ENCODE measurements around the gene PLEKHA7. TPM values are rescaled to one million over a fixed set of nuclear protein-coding genes. Genes with fewer than 3 reads are reported as not detected.

Gene PLEKHA7
- total RNA-seq, 1 experiment from 2014 or later = 0.75 TPM

DNA sequence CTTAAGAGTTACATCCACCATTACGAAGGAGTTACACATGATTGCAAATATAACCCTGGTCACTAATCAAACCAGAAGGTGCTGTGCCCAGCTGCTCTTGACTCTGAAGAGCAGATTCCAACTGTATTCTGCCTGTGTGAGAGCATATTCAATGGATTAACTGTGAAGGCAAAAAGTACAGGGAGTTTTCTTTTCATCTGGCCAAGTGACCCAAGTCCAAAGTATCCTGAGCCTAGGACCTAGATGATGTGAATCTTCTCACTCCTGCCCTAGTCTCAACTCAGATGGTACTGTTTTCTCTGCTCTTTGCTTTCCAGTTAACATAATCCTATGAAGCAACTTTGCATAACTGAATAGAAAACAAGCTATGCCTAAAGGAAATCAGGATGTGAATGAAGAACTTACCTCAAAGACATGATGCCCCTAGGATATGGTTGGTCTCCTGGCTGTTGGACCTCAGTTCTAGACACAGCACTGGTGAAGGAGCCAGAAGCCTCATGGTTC lies 169.9 kb downstream of the PLEKHA7 start:
- no peak for DNase-seq (ENCODE audit: low spot score)

DNA sequence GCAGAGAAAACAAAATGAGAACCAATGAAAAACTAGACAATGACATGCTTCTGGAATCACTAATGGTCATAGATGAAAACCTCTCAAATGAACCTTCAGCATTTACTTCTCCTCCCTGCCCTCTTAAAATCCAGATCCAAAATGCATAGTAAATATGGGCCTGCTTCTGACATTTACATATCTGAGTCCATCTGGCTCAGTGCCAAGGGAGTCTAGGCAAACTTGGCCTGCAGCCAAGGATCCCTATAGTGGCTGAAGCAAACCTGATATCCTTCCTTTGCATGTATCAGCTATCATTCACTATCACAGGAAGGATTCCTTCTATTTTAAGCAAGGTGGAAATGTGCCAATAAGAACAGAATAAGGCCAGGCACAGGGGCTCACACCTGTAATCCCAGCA lies 170.9 kb downstream of the PLEKHA7 start:
- no peak for DNase-seq (ENCODE audit: low spot score)

GRCh38 chr11:16841984-16842383 lies 172.2 kb downstream of the PLEKHA7 start:
- DNase-seq (ENCODE audit: low spot score) = no peak

GRCh38 chr11:16841481-16841880 lies 172.7 kb downstream of the PLEKHA7 start:
- DNase-seq (ENCODE audit: low spot score) = no peak

GRCh38 chr11:16840951-16841350 lies 173.3 kb downstream of the PLEKHA7 start:
- no peak for DNase-seq (ENCODE audit: low spot score)

DNA sequence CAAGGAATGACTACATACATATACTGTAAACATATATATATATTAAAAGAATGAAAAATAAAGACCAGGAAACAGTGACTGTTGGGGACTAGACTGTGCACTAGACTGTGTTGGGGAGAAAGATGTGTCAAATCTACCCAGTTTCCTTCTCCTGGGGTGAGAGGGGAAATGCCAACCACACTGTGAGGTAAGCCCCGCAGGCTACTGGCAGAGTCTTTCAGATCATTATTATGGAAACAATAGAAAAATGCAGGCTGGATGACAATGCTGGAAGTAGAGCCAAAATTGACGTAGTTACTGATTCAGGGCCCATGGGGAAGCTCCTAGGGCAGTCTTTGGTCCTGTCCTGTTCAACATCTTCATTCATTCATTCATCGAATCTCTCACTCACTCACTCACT lies 174.4 kb downstream of the PLEKHA7 start:
- no peak for DNase-seq (ENCODE audit: low spot score)

GRCh38 chr11:16834384-16834783 lies 179.8 kb downstream of the PLEKHA7 start:
- no peak for DNase-seq (ENCODE audit: low spot score)

- DNase-seq (ENCODE audit: low spot score) = no peak
These were observed 181.2 kb downstream of the PLEKHA7 start for GRCh38 chr11:16833026-16833425.

GRCh38 chr11:16832193-16832539 lies 182.0 kb downstream of the PLEKHA7 start:
- no peak for DNase-seq (ENCODE audit: low spot score)

- DNase-seq (ENCODE audit: low spot score) = no peak
These were observed 182.7 kb downstream of the PLEKHA7 start for GRCh38 chr11:16831316-16832192.

- no peak for DNase-seq (ENCODE audit: low spot score)
These were observed 187.1 kb downstream of the PLEKHA7 start for GRCh38 chr11:16827139-16827538.

DNA sequence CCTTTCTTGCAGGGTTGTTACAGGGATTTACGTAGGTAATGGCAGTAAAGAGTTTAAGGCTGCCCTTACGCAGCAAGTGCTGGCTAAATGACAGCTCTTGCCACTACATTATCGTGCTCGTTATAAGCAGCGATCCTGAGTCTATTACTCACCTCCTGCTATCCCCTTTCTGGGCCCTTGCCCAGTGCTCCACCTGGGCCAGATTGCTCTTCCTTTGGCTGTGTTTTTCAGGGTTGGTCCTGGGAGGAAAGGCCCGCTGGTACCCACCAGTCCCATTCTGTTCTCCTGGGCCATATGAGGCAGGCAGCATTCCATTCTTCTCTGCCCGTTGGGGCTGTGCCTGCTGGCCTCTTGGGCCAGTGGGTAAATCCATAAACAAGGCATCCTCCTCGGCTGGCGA lies 188.2 kb downstream of the PLEKHA7 start:
- DNase-seq (ENCODE audit: low spot score) = no peak

DNA sequence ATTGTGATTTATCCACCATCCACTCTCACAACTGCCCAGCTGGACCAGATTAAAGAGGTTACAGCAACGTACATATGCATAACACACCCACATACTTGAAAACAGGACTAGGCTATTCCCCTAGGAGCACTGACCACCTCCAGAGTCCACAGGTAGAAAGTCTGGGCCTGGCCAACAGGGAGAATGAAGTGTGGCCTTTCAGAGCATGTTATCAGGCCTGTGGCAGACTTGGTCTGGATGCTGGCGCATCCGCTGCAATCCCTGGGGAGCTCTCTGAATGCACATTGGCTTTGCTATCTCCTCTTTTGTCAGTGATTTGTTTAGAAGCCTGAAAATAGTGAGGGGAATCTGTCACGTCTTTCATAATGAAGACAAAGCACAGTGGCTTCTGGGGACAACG lies 189.1 kb downstream of the PLEKHA7 start:
- DNase-seq (ENCODE audit: low spot score) = no peak

DNA sequence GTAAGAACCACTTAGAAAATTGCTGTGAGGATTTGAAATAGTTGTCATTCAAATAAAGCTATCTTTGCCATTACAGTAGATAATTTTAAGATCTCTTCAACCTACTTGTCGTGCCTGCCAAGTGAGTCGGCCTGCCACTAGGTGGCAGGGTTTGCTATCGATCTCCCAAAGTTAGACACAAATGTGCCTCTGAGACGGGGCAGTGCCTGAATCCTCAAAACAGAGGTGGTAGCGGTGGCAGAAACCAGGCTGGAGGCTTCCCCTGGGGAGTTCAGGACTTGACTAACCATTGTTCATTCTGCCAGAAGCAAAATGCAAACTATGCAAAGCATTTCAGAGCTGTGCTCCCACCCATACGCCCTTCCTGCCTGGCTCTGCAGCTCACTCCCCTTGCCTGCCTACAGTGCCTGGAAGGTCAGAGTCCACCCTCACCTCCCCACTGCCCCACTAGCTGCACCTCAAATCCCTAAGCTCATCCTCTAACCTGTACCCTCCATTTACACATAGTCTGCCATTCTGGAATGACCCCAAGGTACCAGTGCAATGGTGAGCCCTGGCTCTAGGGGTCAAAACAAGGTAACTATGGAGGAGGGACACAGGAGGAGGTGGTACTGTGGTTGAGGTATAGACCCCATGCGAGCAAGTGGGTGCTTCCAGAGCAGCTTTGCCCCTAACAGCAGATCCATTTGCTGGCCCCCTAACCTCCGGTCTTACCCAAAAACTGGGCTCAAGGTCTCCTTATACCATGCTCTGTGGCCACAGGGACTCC lies 193.7 kb downstream of the PLEKHA7 start:
- DNase-seq (ENCODE audit: low spot score) = peak; percentile 69

DNA sequence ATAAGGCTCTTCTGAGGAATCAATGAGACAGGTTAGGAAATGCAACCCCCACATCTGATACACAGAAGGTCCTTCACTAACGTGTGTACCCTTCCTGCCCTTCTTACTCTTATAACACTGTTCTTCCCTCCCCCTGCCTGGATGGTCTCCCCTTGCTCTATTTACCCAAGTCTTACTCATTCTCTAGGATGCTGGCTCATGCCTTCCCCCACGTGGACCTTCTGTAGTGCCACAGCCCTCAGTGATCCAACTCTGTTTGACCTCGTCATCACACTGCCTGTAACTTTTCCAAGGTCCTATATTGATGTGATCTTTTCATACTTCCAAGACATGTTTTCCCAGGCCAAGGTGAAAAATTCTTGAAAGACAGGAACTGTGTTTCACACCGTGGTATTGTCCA lies 195.9 kb downstream of the PLEKHA7 start:
- DNase-seq (ENCODE audit: low spot score) = no peak

- DNase-seq (ENCODE audit: low spot score) = no peak
These were observed 196.9 kb downstream of the PLEKHA7 start for GRCh38 chr11:16817351-16817750.

DNA sequence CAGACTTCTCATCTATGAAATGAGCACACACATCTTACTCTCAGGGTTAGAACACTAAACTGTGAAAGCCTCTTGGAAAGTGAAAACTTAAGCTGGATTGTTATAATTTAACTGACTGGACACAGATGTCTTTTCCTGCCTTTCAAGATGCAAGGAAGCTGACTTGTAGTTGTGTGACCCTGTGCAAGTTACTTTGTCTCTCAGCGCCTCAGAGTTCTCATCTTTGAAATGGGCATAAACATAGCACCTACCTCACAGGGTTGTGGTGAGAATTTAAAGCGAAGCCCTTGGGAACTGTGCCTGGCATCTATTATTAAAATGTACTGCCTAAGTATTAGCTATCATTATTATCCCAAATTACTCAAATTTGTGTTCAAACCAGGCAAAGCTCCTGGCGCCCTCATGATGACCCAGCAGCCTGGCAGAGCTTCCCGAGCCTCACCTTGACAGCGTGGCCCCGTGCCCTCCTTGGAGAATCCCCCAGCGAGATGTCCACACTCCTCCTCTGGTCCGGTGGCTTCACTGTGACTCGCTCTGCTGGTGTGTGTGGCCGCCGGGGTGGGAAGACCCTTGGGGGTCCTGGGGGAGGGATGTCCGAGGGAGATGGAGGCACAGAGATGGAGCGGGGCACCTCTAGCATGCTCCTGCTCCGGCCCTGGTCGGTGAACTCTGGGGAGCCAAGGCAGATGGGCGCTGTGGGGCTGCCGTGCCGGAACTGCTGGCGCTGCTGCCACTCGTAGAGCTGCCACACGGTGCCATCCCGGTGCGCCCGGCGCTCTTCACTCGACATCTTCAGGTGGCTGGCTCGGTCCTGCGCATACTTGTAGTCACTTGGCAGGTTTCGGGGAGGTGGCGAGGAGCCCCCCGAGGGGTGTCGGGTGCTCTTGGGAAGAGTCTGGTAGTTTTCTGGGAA lies 197.6 kb downstream of the PLEKHA7 start:
- DNase-seq (ENCODE audit: low spot score) = no peak

GRCh38 chr11:16815047-16815767 lies 199.0 kb downstream of the PLEKHA7 start:
- DNase-seq (ENCODE audit: low spot score) = no peak

DNA sequence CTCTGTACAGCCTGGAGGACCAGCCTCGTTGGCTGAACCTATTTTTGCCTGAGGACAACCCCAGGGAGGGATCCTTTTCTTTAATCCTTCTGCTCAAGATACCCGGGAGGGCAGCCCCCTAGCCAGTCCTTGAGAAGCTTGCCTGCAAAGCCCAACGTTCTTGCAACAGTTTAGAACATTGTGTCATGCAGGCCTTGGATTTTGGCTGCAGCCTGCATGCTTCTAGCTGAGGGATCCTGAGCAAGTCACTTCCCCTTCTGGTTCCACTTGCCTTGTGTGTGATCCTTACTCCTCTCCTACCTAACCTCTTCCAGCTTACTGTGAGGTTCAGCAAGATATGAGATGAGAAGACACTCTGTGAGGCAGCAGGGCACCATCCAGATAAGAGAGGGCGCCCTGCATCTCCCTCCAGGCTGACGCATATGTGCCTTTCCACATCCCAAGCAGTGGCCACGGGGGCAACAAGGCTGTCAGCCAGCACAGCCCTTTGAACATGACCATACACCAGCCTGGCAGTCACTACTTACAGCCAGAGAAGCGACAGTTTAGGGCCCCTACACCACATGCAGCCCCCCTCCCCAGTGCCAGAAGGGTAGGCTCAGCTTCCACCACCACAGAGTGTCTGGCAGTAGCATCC lies 199.7 kb downstream of the PLEKHA7 start:
- no peak for DNase-seq (ENCODE audit: low spot score)

DNA sequence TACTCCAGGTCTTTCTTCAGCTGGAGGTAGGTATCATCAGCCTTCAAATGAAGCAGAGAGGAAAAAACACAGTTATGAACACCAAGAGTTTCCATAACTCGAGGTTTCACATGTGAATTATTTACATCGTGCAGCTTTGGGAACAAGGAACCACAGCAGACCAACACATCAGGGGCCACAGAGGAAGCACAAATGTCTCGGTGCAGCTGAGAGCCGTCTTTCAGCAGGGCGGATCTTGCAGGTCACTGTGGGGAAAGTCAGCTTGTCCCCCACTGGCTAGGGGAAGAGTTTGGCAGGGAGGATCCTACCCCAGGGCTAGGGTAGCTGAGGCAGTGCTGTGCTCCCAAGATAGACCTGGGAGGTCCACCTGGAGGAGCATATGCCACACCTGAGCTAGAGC lies 201.1 kb downstream of the PLEKHA7 start:
- DNase-seq (ENCODE audit: low spot score) = no peak

GRCh38 chr11:16812274-16812673 lies 201.9 kb downstream of the PLEKHA7 start:
- no peak for DNase-seq (ENCODE audit: low spot score)

Data from H4 (cell line).